Measurements from ENCODE around the gene OSCAR.

Gene OSCAR

DNA sequence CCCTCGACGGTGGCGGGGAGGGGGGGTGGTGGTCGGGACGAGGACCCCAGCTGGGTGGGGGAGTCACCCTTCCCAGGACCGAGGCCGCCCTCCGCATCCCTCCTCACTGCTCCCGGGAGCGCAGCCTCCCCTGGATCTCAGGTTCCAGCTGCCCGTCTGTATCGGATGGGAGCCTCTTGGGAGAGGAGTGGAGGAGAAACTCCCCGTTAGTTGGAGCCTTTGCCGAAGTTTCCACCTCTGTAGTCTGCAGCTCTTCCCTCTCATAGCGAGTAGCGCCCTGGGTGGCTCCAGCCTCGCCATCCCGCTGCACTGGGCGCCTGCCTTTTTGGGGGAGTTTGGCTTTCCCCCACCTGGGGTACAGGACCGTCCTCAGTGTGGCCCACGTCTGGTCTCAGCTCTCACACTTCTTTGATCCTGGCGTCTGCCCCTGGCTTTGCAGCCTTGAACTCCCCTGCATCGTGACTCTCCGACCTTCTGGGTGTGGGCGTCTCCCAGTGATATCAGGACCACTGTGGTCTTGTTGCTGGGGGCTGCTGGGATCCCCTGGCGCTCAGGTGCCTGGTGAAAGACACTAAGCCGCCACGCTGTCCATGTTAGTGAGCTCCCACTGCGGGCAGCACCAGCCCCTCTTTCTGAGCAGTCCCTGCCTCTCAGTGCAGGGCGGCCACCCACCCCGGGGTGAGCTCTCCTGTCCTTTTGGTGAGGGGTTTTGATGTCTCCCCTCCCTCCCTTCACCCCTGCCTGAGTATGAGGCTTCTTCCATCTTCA is 38.1 kb upstream of the OSCAR start:
- Histone ChIP-seq H3K27me3 (replicated peaks; ENCODE audit: insufficient read depth, low read length) (no peaks in the 10 kb centered on the region), H3K27ac (ENCODE audit: low read length) (no peak overlapping the region), H3K36me3 (replicated peaks; ENCODE audit: insufficient read depth, low read length) (peaks cover 5% of the 10 kb centered on the region; the same call in 1 of the 2 replicates), H2AFZ (ENCODE audit: low read length) (no peak overlapping the region), H3F3A (ENCODE audit: insufficient read depth, low read length) (no peaks in the 10 kb centered on the region), H4K20me1 (ENCODE audit: insufficient read depth, low read length) (peaks cover 10% of the 10 kb centered on the region; the same call in 1 of the 2 replicates), H3K4me2 (ENCODE audit: low read depth, low read length) (peak overlapping the region; percentile 70), H3K79me2 (ENCODE audit: low read length) (peaks cover 60% of the 10 kb centered on the region), H3K4me3 (ENCODE audit: low read length) (peak overlapping the region; percentile 80), H3K9ac (ENCODE audit: low read length) (peak overlapping the region; percentile 99; the same call in 1 of the 2 replicates), H3K9me2 (replicated peaks; ENCODE audit: insufficient read depth, low read length) (no peaks in the 10 kb centered on the region), H3K9me3 (replicated peaks; ENCODE audit: insufficient read depth, low read length) (no peaks in the 10 kb centered on the region), H3K4me1 (ENCODE audit: low read length) (peaks cover 10% of the 10 kb centered on the region)
- TF ChIP-seq EZH2phosphoT487 (IDR thresholded peaks at IDR 0.05; ENCODE audit: low read length) (no peak), EZH2 (optimal IDR thresholded peaks at IDR 0.05; ENCODE audit: low read depth, low read length) (no peak), CTCF (IDR thresholded peaks at IDR 0.05; ENCODE audit: low read length) (no peak)
- DNase-seq, result no peak

DNA sequence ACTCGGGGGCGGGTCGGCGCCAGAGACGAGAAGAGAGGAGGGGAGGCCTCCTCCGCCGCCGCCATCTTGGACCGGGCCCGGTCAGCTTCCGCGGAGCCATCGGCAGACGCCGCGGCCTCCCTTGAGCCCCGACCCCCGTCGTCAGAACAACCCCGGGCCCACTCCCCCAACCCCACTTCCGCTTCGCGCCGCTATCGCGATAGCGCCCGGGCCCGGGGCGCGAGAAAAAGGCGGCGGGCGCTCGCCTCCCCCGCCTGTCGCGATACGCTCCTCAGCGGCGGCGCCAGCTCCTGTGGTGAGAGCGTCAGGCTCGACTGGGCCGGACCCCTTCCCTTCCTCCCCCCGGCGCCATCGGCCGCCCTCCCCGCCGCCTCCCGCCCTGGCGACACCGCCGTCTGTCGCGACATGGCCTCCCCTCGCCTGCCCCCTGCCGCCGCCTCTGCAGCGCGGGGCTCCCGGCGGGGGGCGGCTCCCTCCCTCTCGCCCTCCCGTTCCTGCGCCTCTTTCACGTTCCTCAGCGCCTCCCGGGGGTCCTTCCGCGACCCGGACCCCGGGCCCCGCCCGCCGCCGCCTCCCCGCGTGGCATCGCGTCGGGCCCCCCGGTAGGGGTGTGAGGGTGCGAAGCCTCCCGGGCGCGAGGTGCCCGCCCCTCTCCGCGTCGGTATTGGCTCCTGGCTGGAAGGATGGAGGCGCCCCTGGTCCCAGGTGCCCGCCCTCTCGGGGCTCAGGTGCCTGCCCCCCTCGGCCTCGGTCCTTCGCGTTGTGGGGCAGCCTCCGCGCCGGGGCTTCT is 37.3 kb upstream of the OSCAR start, which contains the start of gene CNOT3:
Gene CNOT3 (plus strand): TSS at position 64 of the 790 bp plus-strand sequence. CDS start 5,217 bp downstream, outside the sequence.
- DNase-seq, result peak; percentile 29
- Histone ChIP-seq H4K20me1 (ENCODE audit: insufficient read depth, low read length) (peaks cover 10% of the 10 kb centered on the region; the same call in 1 of the 2 replicates), H3K4me1 (ENCODE audit: low read length) (peaks cover 10% of the 10 kb centered on the region), H3K4me3 (ENCODE audit: low read length) (peak within 1 kb of the TSS; percentile 80), H2AFZ (ENCODE audit: low read length) (peak within 1 kb of the TSS; percentile 75), H3K79me2 (ENCODE audit: low read length) (peaks cover 53% of the 10 kb centered on the region), H3K4me2 (ENCODE audit: low read depth, low read length) (peak within 1 kb of the TSS; percentile 86), H3K36me3 (replicated peaks; ENCODE audit: insufficient read depth, low read length) (no peaks in the 10 kb centered on the region), H3K27me3 (replicated peaks; ENCODE audit: insufficient read depth, low read length) (no peaks in the 10 kb centered on the region), H3K9ac (ENCODE audit: low read length) (peak within 1 kb of the TSS; percentile 99), H3K27ac (ENCODE audit: low read length) (peak within 1 kb of the TSS; percentile 60; the same call in 1 of the 2 replicates), H3F3A (ENCODE audit: insufficient read depth, low read length) (no peaks in the 10 kb centered on the region), H3K9me3 (replicated peaks; ENCODE audit: insufficient read depth, low read length) (no peaks in the 10 kb centered on the region), H3K9me2 (replicated peaks; ENCODE audit: insufficient read depth, low read length) (no peaks in the 10 kb centered on the region)
- TF ChIP-seq EZH2phosphoT487 (IDR thresholded peaks at IDR 0.05; ENCODE audit: low read length) (no peak), EZH2 (optimal IDR thresholded peaks at IDR 0.05; ENCODE audit: low read depth, low read length) (no peak), CTCF (IDR thresholded peaks at IDR 0.05; ENCODE audit: low read length) (peak; percentile 13; the same call in 1 of the 2 replicates)

DNA sequence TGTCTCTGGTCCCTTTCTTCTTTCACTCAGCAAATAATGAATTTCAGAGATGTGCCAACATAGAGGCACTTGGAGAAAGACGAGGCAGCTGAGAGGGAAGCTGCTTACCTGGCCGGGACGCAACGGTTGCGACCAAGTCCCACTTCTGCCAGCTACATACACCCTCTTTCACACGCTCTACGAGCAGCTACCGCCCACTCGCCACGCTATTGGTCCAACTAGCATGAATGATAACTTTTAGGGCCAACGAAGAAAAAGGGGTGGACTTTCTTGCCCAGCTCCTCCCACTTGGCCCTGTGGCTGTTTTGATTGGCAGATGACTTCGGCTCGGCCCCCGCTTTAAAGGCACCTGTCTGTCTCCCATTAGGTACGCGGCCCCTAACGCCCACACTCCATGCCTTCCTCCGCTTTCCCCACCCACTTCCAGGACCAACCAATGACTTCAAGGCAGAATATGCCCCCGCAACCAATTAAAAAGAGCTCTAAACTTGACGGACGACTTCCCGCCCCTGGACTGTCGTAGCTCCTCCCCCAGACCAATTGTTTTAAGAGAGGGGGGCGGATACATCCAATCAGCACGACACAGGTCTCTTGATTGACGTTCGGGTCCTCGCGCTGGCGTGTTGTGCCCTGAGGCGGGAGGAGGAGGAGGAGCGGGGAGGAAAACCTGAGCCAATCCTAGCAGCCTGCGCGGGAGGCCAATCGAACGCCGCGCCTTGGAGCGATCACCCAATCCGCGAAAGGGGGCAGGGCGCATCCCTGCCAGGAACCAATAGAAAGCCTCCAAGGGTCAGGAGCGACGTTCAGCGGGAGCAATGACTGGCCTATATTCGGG is 36.5 kb upstream of the OSCAR start:
- Histone ChIP-seq H3K79me2 (ENCODE audit: low read length) (peaks cover 45% of the 10 kb centered on the region), H3K9me2 (replicated peaks; ENCODE audit: insufficient read depth, low read length) (no peaks in the 10 kb centered on the region), H3K27me3 (replicated peaks; ENCODE audit: insufficient read depth, low read length) (no peaks in the 10 kb centered on the region), H2AFZ (ENCODE audit: low read length) (peak overlapping the region; percentile 75), H3K36me3 (replicated peaks; ENCODE audit: insufficient read depth, low read length) (no peaks in the 10 kb centered on the region), H3K4me3 (ENCODE audit: low read length) (peak overlapping the region; percentile 80), H4K20me1 (ENCODE audit: insufficient read depth, low read length) (peaks cover 6% of the 10 kb centered on the region; the same call in 1 of the 2 replicates), H3K4me2 (ENCODE audit: low read depth, low read length) (peak overlapping the region; percentile 86), H3K9me3 (replicated peaks; ENCODE audit: insufficient read depth, low read length) (no peaks in the 10 kb centered on the region), H3F3A (ENCODE audit: insufficient read depth, low read length) (no peaks in the 10 kb centered on the region), H3K4me1 (ENCODE audit: low read length) (peaks cover 10% of the 10 kb centered on the region), H3K27ac (ENCODE audit: low read length) (peak overlapping the region; percentile 24; the same call in 1 of the 2 replicates), H3K9ac (ENCODE audit: low read length) (peak overlapping the region; percentile 99; the same call in 1 of the 2 replicates)
- DNase-seq, result peak; percentile 100
- no peak for TF ChIP-seq EZH2phosphoT487 (IDR thresholded peaks at IDR 0.05; ENCODE audit: low read length)
- no peak for TF ChIP-seq CTCF (IDR thresholded peaks at IDR 0.05; ENCODE audit: low read length)
- no peak for TF ChIP-seq EZH2 (optimal IDR thresholded peaks at IDR 0.05; ENCODE audit: low read depth, low read length)
